Activated T-cell treated with anti-CD3 and anti-CD28 coated beads for 4 hours (primary cell): ENCODE results near the gene TRABD.
"Not testable (repeated sequence)": the region's sequence is repeated elsewhere in the genome, so short reads cannot be mapped to it uniquely, and the experiment has no call there.

ENCODE experiments used
- DNase-seq: peaks from one replicate; pipeline ENCODE4 v3.0.0-alpha.2; 2020

TRABD gene

GRCh38 chr22:50153056-50153755 lies 32.5 kb upstream of the TRABD start:
- DNase-seq = no peak

- DNase-seq = no peak
These were observed 32.0 kb upstream of the TRABD start for GRCh38 chr22:50153756-50154140.

GRCh38 chr22:50157709-50158375 lies 27.9 kb upstream of the TRABD start:
- no peak for DNase-seq

GRCh38 chr22:50160947-50161346 lies 24.8 kb upstream of the TRABD start:
- DNase-seq = no peak

GRCh38 chr22:50161508-50162390 lies 24.0 kb upstream of the TRABD start:
- no peak for DNase-seq

- DNase-seq = no peak
These were observed 23.2 kb upstream of the TRABD start for GRCh38 chr22:50162391-50162956.

GRCh38 chr22:50165436-50166123 lies 20.1 kb upstream of the TRABD start:
- no peak for DNase-seq

- no peak for DNase-seq
These were observed 17.8 kb upstream of the TRABD start for GRCh38 chr22:50167689-50168489.

- DNase-seq = not testable (repeated sequence)
These were observed 17.1 kb upstream of the TRABD start for GRCh38 chr22:50168490-50169180.

- no peak for DNase-seq
These were observed 16.4 kb upstream of the TRABD start for GRCh38 chr22:50169181-50169759.

- peak; percentile 43 for DNase-seq
These were observed 15.9 kb upstream of the TRABD start for GRCh38 chr22:50169774-50170341.

- DNase-seq = no peak
These were observed 15.0 kb upstream of the TRABD start, which contains the start of gene PANX2 for GRCh38 chr22:50170453-50171318. TSS of gene PANX2 (plus strand) at chr22:50170731. CDS start at chr22:50170731, 0 bp downstream.

- no peak for DNase-seq
These were observed 14.3 kb upstream of the TRABD start for GRCh38 chr22:50171319-50171964.

- DNase-seq = no peak
These were observed 13.7 kb upstream of the TRABD start for GRCh38 chr22:50171965-50172421.

GRCh38 chr22:50173311-50173982 lies 12.3 kb upstream of the TRABD start:
- DNase-seq = no peak

GRCh38 chr22:50173983-50174355 lies 11.7 kb upstream of the TRABD start:
- DNase-seq = no peak

GRCh38 chr22:50174382-50175190 lies 11.1 kb upstream of the TRABD start:
- no peak for DNase-seq
